Keratinocyte (primary cell): Measurements from ENCODE around the gene ASCL4. TPM values are rescaled to one million over a fixed set of nuclear protein-coding genes. Genes with fewer than 3 reads are reported as not detected.

Experiments used
- DNase-seq: peaks from one replicate; pipeline ENCODE4 v3.0.0-alpha.2; 2011; ENCODE audit warnings: low read depth, missing footprints, low spot score
- FAIRE-seq: peaks from 2 replicates; lab custom pipeline; 2011; peaks lifted over from hg19 to GRCh38; lab: Jason Lieb, UNC
- H2AFZ ChIP-seq: 2 replicates; pipeline ENCODE4 v1.6.0; 2012; ENCODE audit warnings: low read length, control low read depth, inconsistent platforms; ENCODE audit not compliant: control insufficient read depth
- H3K27ac ChIP-seq: 2 replicates; pipeline ENCODE4 v1.5.1; 2011; ENCODE audit warnings: low read length; ENCODE audit not compliant: control insufficient read depth, insufficient read depth
- H3K27me3 ChIP-seq: 3 replicates; pipeline ENCODE4 v1.6.0; 2011; ENCODE audit warnings: low read length; ENCODE audit not compliant: control insufficient read depth, insufficient read depth; ENCODE audit errors: extremely low read depth
- H3K36me3 ChIP-seq, 2 experiments: 2 replicates in 1 of 2; 3 replicates in 1 of 2; pipeline ENCODE4 v1.5.1; 2011; ENCODE audit warnings: low read length in 2 of 2, mild to moderate bottlenecking in 1 of 2; ENCODE audit not compliant: control insufficient read depth in 2 of 2, insufficient read depth in 2 of 2; ENCODE audit errors: extremely low read depth in 1 of 2
- H3K4me1 ChIP-seq: 3 replicates; pipeline ENCODE4 v1.5.1; 2011; ENCODE audit warnings: low read length; ENCODE audit not compliant: control insufficient read depth, insufficient read depth; ENCODE audit errors: extremely low read depth
- H3K4me2 ChIP-seq: 3 replicates; pipeline ENCODE4 v1.6.0; 2011; ENCODE audit warnings: low read depth, low read length; ENCODE audit not compliant: control insufficient read depth, insufficient read depth; ENCODE audit errors: extremely low read depth
- H3K4me3 ChIP-seq, 3 experiments: fragments of 200-600 bp in 1 of 3; sonication (generic) in 1 of 3; 2 replicates in 2 of 3; 3 replicates in 1 of 3; pipeline ENCODE4 v1.5.1; 2011 to 2016; ENCODE audit warnings: low read length in 3 of 3, mild to moderate bottlenecking in 3 of 3, control low read depth in 2 of 3, inconsistent platforms in 1 of 3, low read depth in 1 of 3, mixed read lengths in 1 of 3, mixed run types in 1 of 3, moderate library complexity in 1 of 3; ENCODE audit not compliant: control insufficient read depth in 2 of 3, insufficient read depth in 2 of 3; ENCODE audit errors: extremely low read depth in 1 of 3
- H3K79me2 ChIP-seq: 2 replicates; pipeline ENCODE4 v1.6.0; 2012; ENCODE audit warnings: low read length; ENCODE audit not compliant: control insufficient read depth, insufficient read depth
- H3K9ac ChIP-seq: 3 replicates; pipeline ENCODE4 v1.6.0; 2011; ENCODE audit warnings: low read length; ENCODE audit not compliant: control insufficient read depth, insufficient read depth; ENCODE audit errors: extremely low read depth
- H3K9me1 ChIP-seq: 3 replicates; pipeline ENCODE4 v1.6.0; 2011; ENCODE audit warnings: low read length; ENCODE audit not compliant: control insufficient read depth, insufficient read depth; ENCODE audit errors: extremely low read depth
- H3K9me3 ChIP-seq: 2 replicates; pipeline ENCODE4 v1.5.1; 2012; ENCODE audit warnings: low read depth, low read length; ENCODE audit not compliant: control insufficient read depth
- H4K20me1 ChIP-seq: 3 replicates; pipeline ENCODE4 v1.6.0; 2011; ENCODE audit warnings: low read length; ENCODE audit not compliant: control insufficient read depth, insufficient read depth; ENCODE audit errors: extremely low read depth
- EZH2 ChIP-seq: IDR thresholded peaks from one replicate; pipeline ENCODE4 v1.6.1; 2012; ENCODE audit warnings: inconsistent platforms, mild to moderate bottlenecking, low read length, moderate library complexity
- dilution Hi-C: fragments of 300-500 bp; cut with MboI; formaldehyde crosslinking; loops from one replicate; pipeline ENCODE4 v1.7.0; 2020; ENCODE audit warnings: low sequenced_read_pairs; ENCODE audit not compliant: extremely low pct_ligation_motif_present
- polyA plus RNA-seq, 5 experiments: library from polyadenylated mRNA; depleted of rRNA in 3 of 5; stranded (reverse) in 3 of 5; stranded (forward) in 1 of 5; unstranded in 1 of 5; fragments of >200 nt; gene quantifications; 1 replicate in 1 of 5; 2 replicates in 3 of 5; 3 replicates in 1 of 5; pipeline versions ENCODE4 v1.2.1 to v1.2.3, GENCODE V29; 2011 to 2012; ENCODE audit warnings: missing spikeins in 2 of 5, low read depth in 1 of 5, low replicate concordance in 1 of 5
- TF ChIP-seq, protein P1 (sequence below), 3 experiments: IDR thresholded peaks in 1 of 3; conservative IDR thresholded peaks in 1 of 3; optimal IDR thresholded peaks in 1 of 3; 2 replicates in 2 of 3; 3 replicates in 1 of 3; pipeline versions ENCODE3 to v1.5.1; 2011; ENCODE audit warnings: low read length in 3 of 3, mild to moderate bottlenecking in 3 of 3, moderate library complexity in 2 of 3, control low read depth in 1 of 3, inconsistent platforms in 1 of 3; ENCODE audit not compliant: insufficient read depth in 2 of 3; ENCODE audit errors: extremely low read depth in 1 of 3

ASCL4 gene
- polyA plus RNA-seq, 1 donor (not counting 4 experiments of a cell fraction or from before 2014, with no cell fraction given), result not detected

GRCh38 chr12:107783406-107784376, 9.2 kb downstream of the ASCL4 start:
- dilution Hi-C loops, result no loop called here
- H3K9me1 ChIP-seq, result no peaks in the 10 kb centered on the region
- peaks cover under 1% of the 10 kb centered on the region for H3K4me1 ChIP-seq
- H3K27me3 ChIP-seq, result no peaks in the 10 kb centered on the region
- H3K79me2 ChIP-seq, result no peaks in the 10 kb centered on the region
- no peaks in the 10 kb centered on the region for H3K36me3 ChIP-seq
- no peak overlapping the region for H3K27ac ChIP-seq
- H3K4me3 ChIP-seq, result no peak overlapping the region
- FAIRE-seq, result no peak
- no peak overlapping the region for H3K4me2 ChIP-seq
- H3K9me3 ChIP-seq, result no peaks in the 10 kb centered on the region
- H2AFZ ChIP-seq, result no peak overlapping the region
- H4K20me1 ChIP-seq, result no peaks in the 10 kb centered on the region
- H3K9ac ChIP-seq, result no peak overlapping the region
- TF ChIP-seq, protein P1, sequence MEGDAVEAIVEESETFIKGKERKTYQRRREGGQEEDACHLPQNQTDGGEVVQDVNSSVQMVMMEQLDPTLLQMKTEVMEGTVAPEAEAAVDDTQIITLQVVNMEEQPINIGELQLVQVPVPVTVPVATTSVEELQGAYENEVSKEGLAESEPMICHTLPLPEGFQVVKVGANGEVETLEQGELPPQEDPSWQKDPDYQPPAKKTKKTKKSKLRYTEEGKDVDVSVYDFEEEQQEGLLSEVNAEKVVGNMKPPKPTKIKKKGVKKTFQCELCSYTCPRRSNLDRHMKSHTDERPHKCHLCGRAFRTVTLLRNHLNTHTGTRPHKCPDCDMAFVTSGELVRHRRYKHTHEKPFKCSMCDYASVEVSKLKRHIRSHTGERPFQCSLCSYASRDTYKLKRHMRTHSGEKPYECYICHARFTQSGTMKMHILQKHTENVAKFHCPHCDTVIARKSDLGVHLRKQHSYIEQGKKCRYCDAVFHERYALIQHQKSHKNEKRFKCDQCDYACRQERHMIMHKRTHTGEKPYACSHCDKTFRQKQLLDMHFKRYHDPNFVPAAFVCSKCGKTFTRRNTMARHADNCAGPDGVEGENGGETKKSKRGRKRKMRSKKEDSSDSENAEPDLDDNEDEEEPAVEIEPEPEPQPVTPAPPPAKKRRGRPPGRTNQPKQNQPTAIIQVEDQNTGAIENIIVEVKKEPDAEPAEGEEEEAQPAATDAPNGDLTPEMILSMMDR (optimal IDR thresholded peaks at IDR 0.05 in 1 of 3, IDR thresholded peaks at IDR 0.05 in 1 of 3, conservative IDR thresholded peaks at IDR 0.05 in 1 of 3; ENCODE audit: extremely low read depth in 1 of 3, insufficient read depth in 2 of 3, low read length in 3 of 3), result no peak
- no peak for TF ChIP-seq EZH2
- no peak for DNase-seq

DNA sequence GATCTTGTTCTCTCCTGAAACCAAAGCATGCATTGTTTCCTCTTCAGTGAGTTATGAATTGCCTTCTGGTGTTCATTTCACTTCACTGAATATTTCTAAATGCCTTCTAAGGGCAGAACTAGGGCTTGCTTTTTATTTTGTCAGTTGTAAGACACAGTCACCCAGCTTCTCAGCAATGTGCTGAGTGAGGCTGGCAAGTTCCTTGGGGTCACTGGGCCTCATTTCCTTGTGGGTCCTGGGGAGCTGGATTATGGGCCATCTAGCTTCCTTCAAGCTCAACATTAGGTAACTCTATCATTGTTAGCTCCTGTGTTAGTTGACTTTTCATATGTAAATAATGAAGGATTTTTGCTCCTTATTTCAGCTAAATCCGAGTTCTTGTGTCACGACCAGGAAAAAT, 13.8 kb downstream of the ASCL4 start:
- Histone ChIP-seq H4K20me1 (no peaks in the 10 kb centered on the region), H3K27ac (no peak overlapping the region), H2AFZ (no peak overlapping the region), H3K9ac (no peak overlapping the region), H3K9me3 (no peaks in the 10 kb centered on the region), H3K4me2 (no peak overlapping the region), H3K79me2 (no peaks in the 10 kb centered on the region), H3K4me3 (no peak overlapping the region), H3K9me1 (no peaks in the 10 kb centered on the region), H3K36me3 (no peaks in the 10 kb centered on the region), H3K4me1 (no peaks in the 10 kb centered on the region), H3K27me3 (no peaks in the 10 kb centered on the region)
- TF ChIP-seq, protein P1 (optimal IDR thresholded peaks at IDR 0.05 in 1 of 3, IDR thresholded peaks at IDR 0.05 in 1 of 3, conservative IDR thresholded peaks at IDR 0.05 in 1 of 3; ENCODE audit: extremely low read depth in 1 of 3, insufficient read depth in 2 of 3, low read length in 3 of 3), result no peak
- TF ChIP-seq EZH2, result no peak
- DNase-seq (no peak), FAIRE-seq (no peak)
- dilution Hi-C loops, result no loop called here
